Right lobe of liver (tissue), 4 donors: ENCODE results near the gene CALML5.

Experiments used
- POLR2A ChIP-seq: fragments of 450-650 bp; IDR thresholded peaks from one replicate; pipeline ENCODE4 v1.6.1; 2017; ENCODE audit warnings: antibody characterized with exemption, mild to moderate bottlenecking
- TF ChIP-seq, protein P1 (sequence below), 4 donors: fragments of 200-600 bp in 3 of 4; fragments of 450-650 bp in 1 of 4; IDR thresholded peaks; one replicate each; pipeline versions ENCODE4 v1.5.1 to v1.8.0; 2016 to 2022; ENCODE audit warnings: antibody characterized with exemption in 4 of 4, mild to moderate bottlenecking in 2 of 4
- donor health status: DM: no; HTN: no; CAD: no.
- donor health status: DM: no; HTN: no; CAD: no.
- donor health status: DM: no; HTN: yes; CAD: no.

DNA sequence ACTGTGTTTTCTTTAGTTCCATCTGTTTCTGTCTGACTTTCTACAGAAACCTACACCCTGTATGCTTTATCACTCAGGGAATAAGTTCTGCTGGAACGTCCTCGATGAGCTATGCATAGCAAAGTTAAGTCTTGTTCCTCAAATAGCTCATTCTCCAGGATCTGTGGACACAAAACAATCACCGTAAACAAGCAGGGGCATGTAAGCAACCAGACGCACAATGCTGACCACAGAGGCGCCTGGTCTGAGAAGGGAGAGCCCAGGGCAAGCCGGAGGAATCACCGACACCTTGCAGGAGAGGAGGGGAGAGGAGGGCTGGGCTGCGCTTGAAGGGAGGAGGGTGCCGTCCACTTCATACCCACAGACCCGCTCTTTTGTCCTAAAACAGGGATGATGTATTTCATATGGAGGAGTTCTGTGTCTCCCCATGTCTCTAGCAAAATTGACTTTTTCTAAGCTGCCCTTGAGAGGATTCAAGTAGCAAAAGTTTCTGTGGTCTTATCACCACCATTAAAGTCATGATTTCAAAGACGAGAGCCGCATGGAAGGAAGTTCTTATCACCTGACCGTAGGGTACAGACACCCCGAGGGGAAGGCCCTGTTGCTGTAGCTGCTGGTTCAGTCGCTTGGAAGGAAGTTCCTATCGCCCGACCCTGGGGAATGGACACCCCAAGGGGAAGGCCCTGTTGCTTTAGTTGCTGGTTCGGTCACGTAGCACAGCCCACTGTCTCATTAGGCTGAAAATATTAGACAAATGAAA lies 39.7 kb upstream of the CALML5 start:
- TF ChIP-seq, protein P1, sequence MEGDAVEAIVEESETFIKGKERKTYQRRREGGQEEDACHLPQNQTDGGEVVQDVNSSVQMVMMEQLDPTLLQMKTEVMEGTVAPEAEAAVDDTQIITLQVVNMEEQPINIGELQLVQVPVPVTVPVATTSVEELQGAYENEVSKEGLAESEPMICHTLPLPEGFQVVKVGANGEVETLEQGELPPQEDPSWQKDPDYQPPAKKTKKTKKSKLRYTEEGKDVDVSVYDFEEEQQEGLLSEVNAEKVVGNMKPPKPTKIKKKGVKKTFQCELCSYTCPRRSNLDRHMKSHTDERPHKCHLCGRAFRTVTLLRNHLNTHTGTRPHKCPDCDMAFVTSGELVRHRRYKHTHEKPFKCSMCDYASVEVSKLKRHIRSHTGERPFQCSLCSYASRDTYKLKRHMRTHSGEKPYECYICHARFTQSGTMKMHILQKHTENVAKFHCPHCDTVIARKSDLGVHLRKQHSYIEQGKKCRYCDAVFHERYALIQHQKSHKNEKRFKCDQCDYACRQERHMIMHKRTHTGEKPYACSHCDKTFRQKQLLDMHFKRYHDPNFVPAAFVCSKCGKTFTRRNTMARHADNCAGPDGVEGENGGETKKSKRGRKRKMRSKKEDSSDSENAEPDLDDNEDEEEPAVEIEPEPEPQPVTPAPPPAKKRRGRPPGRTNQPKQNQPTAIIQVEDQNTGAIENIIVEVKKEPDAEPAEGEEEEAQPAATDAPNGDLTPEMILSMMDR (IDR thresholded peaks at IDR 0.05): no peak
- no peak for TF ChIP-seq POLR2A
